ENCODE data around the gene SLC38A10.

The SLC38A10 gene

GRCh38 chr17:81239714-81240555 is 55.2 kb downstream of the SLC38A10 start:
- peaks cover 17% of the 10 kb centered on the region for H3K36me3 ChIP-seq (ENCODE audit: low read depth)
- no peak for TF ChIP-seq CTCF (IDR thresholded peaks at IDR 0.05; ENCODE audit: poor library complexity, severe bottlenecking)
- no peaks in the 10 kb centered on the region for H3K4me1 ChIP-seq (ENCODE audit: insufficient read depth, poor library complexity, severe bottlenecking)
- H3K9me3 ChIP-seq (ENCODE audit: severe bottlenecking), result no peaks in the 10 kb centered on the region
- DNase-seq (ENCODE audit: low spot score) (no peak), ATAC-seq (ENCODE audit: low read depth) (no peak)
- peak overlapping the region; percentile 97 for H3K4me3 ChIP-seq (ENCODE audit: severe bottlenecking)
- H3K27ac ChIP-seq (ENCODE audit: poor library complexity, severe bottlenecking), result peak overlapping the region; percentile 67
- no peaks in the 10 kb centered on the region for H3K27me3 ChIP-seq (ENCODE audit: insufficient read depth, poor library complexity, severe bottlenecking)

DNA sequence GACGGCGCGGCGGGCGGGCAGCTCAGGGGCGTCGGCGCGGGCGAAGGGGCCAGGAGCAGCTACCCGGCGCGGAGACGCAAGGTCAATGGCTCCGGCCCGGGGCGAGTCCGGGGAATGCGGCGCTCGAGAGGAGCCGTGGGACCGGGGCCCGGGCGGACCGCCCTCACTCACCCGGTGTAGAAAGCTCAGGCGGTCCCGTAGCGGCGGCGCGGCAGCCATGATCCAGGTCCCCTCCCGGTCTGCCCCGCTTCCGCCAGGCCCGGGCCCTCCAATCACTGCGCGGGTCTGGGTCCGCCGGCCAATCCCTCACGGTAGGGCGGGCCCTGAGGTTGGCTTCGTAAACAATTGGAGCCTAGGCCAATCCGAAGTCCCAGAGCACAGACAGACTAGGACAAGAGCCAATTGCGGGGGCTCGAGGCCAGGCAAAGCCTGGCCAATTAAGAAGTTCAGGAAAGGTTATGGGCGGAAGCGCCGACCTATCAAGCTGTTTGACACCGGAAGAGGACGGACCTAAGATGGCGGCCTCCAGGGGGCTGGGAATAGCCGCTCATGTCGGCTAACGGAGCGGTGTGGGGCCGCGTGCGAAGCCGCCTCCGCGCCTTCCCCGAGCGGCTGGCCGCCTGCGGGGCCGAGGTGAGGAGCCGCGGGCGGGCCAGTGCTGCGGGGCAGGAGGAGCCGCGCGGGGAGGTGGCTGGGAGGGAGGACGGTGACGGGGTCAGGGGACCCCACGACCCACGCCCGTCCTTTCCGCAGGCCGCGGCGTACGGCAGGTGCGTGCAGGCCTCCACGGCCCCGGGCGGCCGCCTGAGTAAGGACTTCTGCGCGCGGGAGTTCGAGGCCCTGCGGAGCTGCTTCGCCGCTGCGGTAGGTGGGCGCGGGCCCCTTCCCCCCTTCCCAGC is 56.0 kb downstream of the SLC38A10 start, which contains the start of the genes NDUFAF8 and TEPSIN:
Gene NDUFAF8 (plus strand): TSS at position 504 of the 899 bp plus-strand sequence. CDS start 46 bp downstream, at position 550.
Gene TEPSIN (minus strand): TSS at position 241 of the 899 bp plus-strand sequence. CDS start 22 bp downstream, at position 219.
- DNase-seq (ENCODE audit: low spot score) (peak; percentile 98), ATAC-seq (ENCODE audit: low read depth) (peak; percentile 97)
- Histone ChIP-seq H3K4me1 (ENCODE audit: insufficient read depth, poor library complexity, severe bottlenecking) (no peaks in the 10 kb centered on the region), H3K9me3 (ENCODE audit: severe bottlenecking) (no peaks in the 10 kb centered on the region), H3K4me3 (ENCODE audit: severe bottlenecking) (peak within 1 kb of the TSS; percentile 97), H3K27me3 (ENCODE audit: insufficient read depth, poor library complexity, severe bottlenecking) (no peaks in the 10 kb centered on the region), H3K27ac (ENCODE audit: poor library complexity, severe bottlenecking) (peak within 1 kb of the TSS; percentile 67), H3K36me3 (ENCODE audit: low read depth) (peaks cover 17% of the 10 kb centered on the region)
- TF ChIP-seq CTCF (IDR thresholded peaks at IDR 0.05; ENCODE audit: poor library complexity, severe bottlenecking), result no peak

DNA sequence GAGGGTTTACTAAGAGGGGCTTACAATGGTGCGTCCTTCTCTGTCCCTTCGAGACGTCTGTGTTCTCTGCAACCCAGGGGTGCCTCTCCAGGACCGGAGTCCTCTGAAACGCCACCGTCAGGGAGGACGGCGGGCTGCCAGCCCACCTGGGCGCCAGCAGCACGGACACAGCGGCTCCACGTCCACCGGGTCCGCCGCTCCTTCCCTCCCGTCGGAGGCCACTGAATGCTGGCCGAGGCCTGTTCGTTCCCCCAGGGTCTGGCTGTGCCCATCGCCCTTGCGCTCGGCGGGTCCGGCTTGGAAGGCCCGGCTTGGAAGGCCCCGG is 56.7 kb downstream of the SLC38A10 start:
- no peak for ATAC-seq (ENCODE audit: low read depth)
- no peaks in the 10 kb centered on the region for H3K4me1 ChIP-seq (ENCODE audit: insufficient read depth, poor library complexity, severe bottlenecking)
- peaks cover 17% of the 10 kb centered on the region for H3K36me3 ChIP-seq (ENCODE audit: low read depth)
- DNase-seq (ENCODE audit: low spot score), result no peak
- no peaks in the 10 kb centered on the region for H3K9me3 ChIP-seq (ENCODE audit: severe bottlenecking)
- H3K27me3 ChIP-seq (ENCODE audit: insufficient read depth, poor library complexity, severe bottlenecking), result no peaks in the 10 kb centered on the region
- H3K4me3 ChIP-seq (ENCODE audit: severe bottlenecking), result peak overlapping the region; percentile 97
- no peak for TF ChIP-seq CTCF (IDR thresholded peaks at IDR 0.05; ENCODE audit: poor library complexity, severe bottlenecking)
- H3K27ac ChIP-seq (ENCODE audit: poor library complexity, severe bottlenecking), result peak overlapping the region; percentile 67

GRCh38 chr17:81237591-81238489 is 57.3 kb downstream of the SLC38A10 start:
- H3K27me3 ChIP-seq (ENCODE audit: insufficient read depth, poor library complexity, severe bottlenecking), result no peaks in the 10 kb centered on the region
- TF ChIP-seq CTCF (IDR thresholded peaks at IDR 0.05; ENCODE audit: poor library complexity, severe bottlenecking), result no peak
- no peak overlapping the region for H3K27ac ChIP-seq (ENCODE audit: poor library complexity, severe bottlenecking)
- no peaks in the 10 kb centered on the region for H3K9me3 ChIP-seq (ENCODE audit: severe bottlenecking)
- ATAC-seq (ENCODE audit: low read depth) (no peak), DNase-seq (ENCODE audit: low spot score) (no peak)
- peaks cover 17% of the 10 kb centered on the region for H3K36me3 ChIP-seq (ENCODE audit: low read depth)
- H3K4me3 ChIP-seq (ENCODE audit: severe bottlenecking), result peak overlapping the region; percentile 97
- H3K4me1 ChIP-seq (ENCODE audit: insufficient read depth, poor library complexity, severe bottlenecking), result no peaks in the 10 kb centered on the region
